GM21529 (cell line): ENCODE measurements around the gene PLSCR1.
"Not testable (repeated sequence)": the region's sequence is repeated elsewhere in the genome, so short reads cannot be mapped to it uniquely, and the experiment has no call there.

ENCODE experiments used
- ATAC-seq: cut with Tn5 transposase; IDR thresholded peaks from one replicate; pipeline ENCODE4 v1.9.1; 2021; ENCODE audit not compliant: unreplicated experiment

Gene PLSCR1

GRCh38 chr3:146550070-146550615 lies 5.7 kb upstream of the PLSCR1 start:
- no peak for ATAC-seq

GRCh38 chr3:146547235-146547835 lies 2.9 kb upstream of the PLSCR1 start:
- no peak for ATAC-seq

GRCh38 chr3:146546366-146546965 lies 2.1 kb upstream of the PLSCR1 start:
- ATAC-seq: no peak

GRCh38 chr3:146544929-146545528 lies 622 bp upstream of the PLSCR1 start:
- no peak for ATAC-seq

GRCh38 chr3:146543461-146544001 lies 876 bp downstream of the PLSCR1 start:
- peak; percentile 3 for ATAC-seq

- ATAC-seq: no peak
Observed at GRCh38 chr3:146542978-146543377, 1.4 kb downstream of the PLSCR1 start.

GRCh38 chr3:146542179-146542578 lies 2.2 kb downstream of the PLSCR1 start:
- no peak for ATAC-seq

- ATAC-seq: no peak
Observed at GRCh38 chr3:146540978-146541377, 3.4 kb downstream of the PLSCR1 start.

GRCh38 chr3:146540236-146540635 lies 4.2 kb downstream of the PLSCR1 start:
- ATAC-seq: no peak

- no peak for ATAC-seq
Observed at GRCh38 chr3:146539315-146539714, 5.1 kb downstream of the PLSCR1 start.

GRCh38 chr3:146537603-146538002 lies 6.8 kb downstream of the PLSCR1 start:
- no peak for ATAC-seq

- ATAC-seq: no peak
Observed at GRCh38 chr3:146536681-146537080, 7.7 kb downstream of the PLSCR1 start.

GRCh38 chr3:146532406-146532805 lies 12.0 kb downstream of the PLSCR1 start:
- ATAC-seq: no peak

GRCh38 chr3:146530609-146531008 lies 13.8 kb downstream of the PLSCR1 start:
- ATAC-seq: no peak

GRCh38 chr3:146529021-146529420 lies 15.4 kb downstream of the PLSCR1 start:
- no peak for ATAC-seq

GRCh38 chr3:146524961-146525360 lies 19.4 kb downstream of the PLSCR1 start:
- no peak for ATAC-seq

- no peak for ATAC-seq
Observed at GRCh38 chr3:146523531-146523930, 20.9 kb downstream of the PLSCR1 start.

GRCh38 chr3:146522174-146523158 lies 21.9 kb downstream of the PLSCR1 start:
- ATAC-seq: not testable (repeated sequence)

GRCh38 chr3:146521394-146521793 lies 23.0 kb downstream of the PLSCR1 start:
- ATAC-seq: no peak

GRCh38 chr3:146519810-146520209 lies 24.6 kb downstream of the PLSCR1 start:
- ATAC-seq: no peak
